GM12873 (cell line): Measurements from ENCODE around the gene ZNF467.

Experiments
- CTCF ChIP-seq: IDR thresholded peaks from 2 replicates; pipeline ENCODE4 v1.5.1; 2012; ENCODE audit warnings: low read depth, mild to moderate bottlenecking, moderate library complexity, low read length, control low read depth; ENCODE audit not compliant: insufficient read depth; ENCODE audit errors: missing control alignments

The ZNF467 gene

GRCh38 chr7:149814494-149814893 is 41.1 kb upstream of the ZNF467 start:
- TF ChIP-seq CTCF = no peak

GRCh38 chr7:149813254-149814035 is 40.1 kb upstream of the ZNF467 start:
- no peak for TF ChIP-seq CTCF

- TF ChIP-seq CTCF = no peak
Measured at GRCh38 chr7:149811831-149812490, 38.6 kb upstream of the ZNF467 start.

- peak; percentile 45 for TF ChIP-seq CTCF
Measured at GRCh38 chr7:149811221-149811620, 37.8 kb upstream of the ZNF467 start.

- no peak for TF ChIP-seq CTCF
Measured at GRCh38 chr7:149809215-149809614, 35.8 kb upstream of the ZNF467 start.

GRCh38 chr7:149808311-149808710 is 34.9 kb upstream of the ZNF467 start:
- no peak for TF ChIP-seq CTCF

- TF ChIP-seq CTCF = no peak
Measured at GRCh38 chr7:149806726-149807125, 33.3 kb upstream of the ZNF467 start.
